Iris pigment epithelial cell (primary cell): Measurements from ENCODE around the gene TCAIM.

ENCODE experiments used
- DNase-seq: peaks from one replicate; pipeline ENCODE4 v3.0.0-alpha.2; 2011; ENCODE audit warnings: low read depth

Gene TCAIM

DNA sequence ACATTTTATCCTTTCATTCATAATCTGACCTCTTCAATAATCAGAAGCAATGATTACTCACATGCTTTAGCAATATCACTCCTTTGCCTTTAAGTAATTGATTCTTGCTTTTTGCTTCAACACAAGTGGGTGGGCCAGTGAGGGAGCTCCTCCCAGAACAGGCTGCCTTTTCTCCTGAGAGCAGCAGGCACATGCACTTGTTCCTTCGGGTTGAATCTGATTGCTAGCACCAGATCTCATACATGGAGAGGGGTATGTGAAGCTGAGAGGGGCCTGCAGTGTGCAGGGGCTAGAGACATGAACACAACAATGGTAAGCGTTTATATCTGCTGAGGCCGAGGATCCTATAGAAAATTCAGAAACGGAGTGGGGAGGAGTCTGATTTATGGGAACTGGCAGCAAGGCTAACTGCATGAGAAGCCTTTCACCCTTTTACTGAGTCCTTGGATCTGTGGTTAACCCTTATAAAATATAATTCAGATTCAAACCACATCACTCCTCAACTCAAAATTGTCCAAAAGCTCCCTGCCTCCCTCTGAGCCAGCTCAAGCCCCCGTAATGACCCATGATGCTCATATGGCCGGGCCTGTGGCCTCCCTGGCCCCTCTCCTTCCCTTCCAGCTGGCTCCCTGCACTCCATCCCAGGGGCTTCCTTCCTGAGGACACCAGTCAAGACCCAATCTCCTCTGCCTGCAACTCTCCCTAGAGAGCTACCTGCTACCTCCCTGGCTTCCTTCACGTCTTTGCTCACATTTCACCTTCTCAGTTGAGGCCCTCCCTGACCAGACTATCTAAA is 106.5 kb downstream of the TCAIM start:
- no peak for DNase-seq

DNA sequence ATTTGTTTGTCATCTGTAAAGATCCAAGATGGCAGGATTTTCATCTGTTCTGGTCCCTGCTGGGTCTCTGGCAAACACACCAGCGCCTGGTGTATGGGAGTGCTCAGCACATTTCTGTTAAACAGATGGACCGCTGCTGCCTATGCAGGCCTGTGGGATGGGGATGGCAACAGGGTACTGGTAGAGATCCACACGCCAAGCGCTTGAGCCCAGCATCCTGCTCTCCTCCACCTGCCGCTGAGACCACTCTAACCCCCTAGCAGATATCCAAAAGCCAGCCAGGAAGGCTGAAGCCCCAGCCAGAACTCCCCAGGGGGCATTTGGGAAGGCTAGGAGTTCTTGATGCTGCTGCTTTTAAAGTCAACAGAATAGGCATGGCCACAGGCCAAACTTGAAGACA is 107.2 kb downstream of the TCAIM start:
- DNase-seq = no peak

DNA sequence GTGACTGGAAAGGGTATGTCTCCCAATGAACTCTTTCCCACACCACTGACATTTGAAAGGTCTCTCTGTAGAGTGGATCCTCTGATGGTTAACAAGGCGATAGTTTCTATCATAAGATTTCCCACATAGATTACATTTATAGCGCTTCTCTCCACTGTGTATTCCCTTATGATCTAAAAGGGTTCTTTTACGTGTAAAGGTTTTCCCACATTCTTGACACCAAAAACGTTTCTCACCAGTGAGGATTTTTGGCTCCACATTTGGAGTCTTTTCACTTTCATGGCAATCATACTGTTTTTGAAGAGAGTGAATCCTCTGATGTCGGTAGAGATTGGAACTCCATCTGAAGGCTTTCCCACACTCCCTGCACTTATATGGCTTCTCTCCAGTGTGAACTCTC is 108.4 kb downstream of the TCAIM start:
- no peak for DNase-seq

DNA sequence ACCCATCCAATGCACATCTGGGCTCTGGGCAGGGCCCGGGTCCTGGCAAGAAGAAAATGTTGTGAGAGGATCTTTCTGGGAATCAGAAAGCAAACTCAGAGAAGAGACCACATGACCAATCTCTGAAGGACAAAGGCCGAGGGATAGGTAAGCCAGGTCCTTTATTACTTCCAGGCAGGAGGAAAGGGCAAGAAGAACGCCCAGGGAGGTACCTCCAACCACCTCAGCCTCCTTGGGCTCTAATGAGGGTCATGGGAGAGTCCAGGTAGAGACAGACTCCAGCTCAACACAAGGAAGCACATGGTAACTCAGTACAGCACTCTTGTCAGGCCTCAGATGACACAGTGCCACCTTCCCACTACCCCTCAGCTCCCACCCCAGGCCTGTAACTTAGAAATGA is 112.9 kb downstream of the TCAIM start:
- no peak for DNase-seq

DNA sequence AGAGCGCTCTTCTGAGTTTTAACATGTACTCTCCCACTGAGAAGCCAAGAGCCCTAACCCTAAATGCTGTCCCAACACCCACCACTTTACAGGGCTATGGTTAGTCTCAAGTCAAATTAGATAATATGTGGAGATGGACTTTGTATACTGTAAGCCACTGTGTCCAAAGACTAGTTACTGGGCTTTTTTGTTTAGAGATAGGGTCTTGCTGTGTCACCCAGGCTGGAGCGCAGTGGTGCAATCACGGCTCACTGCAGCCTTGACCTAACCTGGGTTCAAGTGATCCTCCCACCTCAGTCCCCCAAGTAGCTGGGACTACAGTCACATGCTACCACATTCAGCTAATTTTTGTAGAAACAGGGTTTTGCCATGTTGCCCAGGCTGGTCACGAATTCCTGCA is 115.7 kb downstream of the TCAIM start:
- no peak for DNase-seq

DNA sequence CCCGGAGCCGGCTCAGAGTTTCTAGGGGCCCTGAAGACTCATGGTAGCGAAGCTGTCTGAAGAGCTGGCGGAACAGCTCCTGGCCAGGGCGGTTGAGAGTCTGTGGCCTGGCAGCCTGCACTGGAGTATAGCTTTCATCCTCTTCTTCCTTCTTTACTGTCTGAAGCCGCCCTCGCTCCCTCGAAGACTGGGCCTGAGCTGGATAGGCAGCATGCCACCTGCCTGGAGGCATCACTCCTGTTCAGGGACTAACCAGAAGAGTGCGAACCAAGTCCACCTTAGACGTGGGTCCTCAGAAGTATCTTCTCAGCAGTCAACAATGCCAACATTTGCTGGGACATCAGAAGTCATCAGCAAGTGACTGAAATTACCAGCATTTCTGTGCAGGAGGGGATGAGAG is 116.8 kb downstream of the TCAIM start:
- DNase-seq = no peak
